Measurements from ENCODE around the gene SLC39A11.
"Not testable (repeated sequence)": the region's sequence is repeated elsewhere in the genome, so short reads cannot be mapped to it uniquely, and the experiment has no call there.

Gene SLC39A11

GRCh38 chr17:72837335-72837734 is 255.2 kb downstream of the SLC39A11 start:
- DNase-seq (ENCODE audit: low read depth in 2 of 2): no peak

- DNase-seq (ENCODE audit: low read depth in 2 of 2): no peak
Observed at GRCh38 chr17:72833128-72833765, 259.2 kb downstream of the SLC39A11 start.

GRCh38 chr17:72832306-72832705 is 260.2 kb downstream of the SLC39A11 start:
- no peak for DNase-seq (ENCODE audit: low read depth in 2 of 2)

GRCh38 chr17:72829883-72830282 is 262.6 kb downstream of the SLC39A11 start:
- DNase-seq (ENCODE audit: low read depth in 2 of 2): no peak

GRCh38 chr17:72826602-72827001 is 265.9 kb downstream of the SLC39A11 start:
- no peak for DNase-seq (ENCODE audit: low read depth in 2 of 2)

GRCh38 chr17:72826059-72826458 is 266.4 kb downstream of the SLC39A11 start:
- DNase-seq (ENCODE audit: low read depth in 2 of 2): not testable (repeated sequence)

- no peak for DNase-seq (ENCODE audit: low read depth in 2 of 2)
Observed at GRCh38 chr17:72825218-72825617, 267.3 kb downstream of the SLC39A11 start.

GRCh38 chr17:72824267-72824666 is 268.2 kb downstream of the SLC39A11 start:
- not testable (repeated sequence) for DNase-seq (ENCODE audit: low read depth in 2 of 2)

- DNase-seq (ENCODE audit: low read depth in 2 of 2): no peak
Observed at GRCh38 chr17:72822358-72823023, 270.0 kb downstream of the SLC39A11 start.

- DNase-seq (ENCODE audit: low read depth in 2 of 2): no peak
Observed at GRCh38 chr17:72816406-72816805, 276.1 kb downstream of the SLC39A11 start.

- DNase-seq (ENCODE audit: low read depth in 2 of 2): no peak
Observed at GRCh38 chr17:72813481-72813880, 279.0 kb downstream of the SLC39A11 start.

GRCh38 chr17:72812823-72813222 is 279.7 kb downstream of the SLC39A11 start:
- no peak for DNase-seq (ENCODE audit: low read depth in 2 of 2)

- no peak for DNase-seq (ENCODE audit: low read depth in 2 of 2)
Observed at GRCh38 chr17:72811976-72812687, 280.4 kb downstream of the SLC39A11 start.

- no peak for DNase-seq (ENCODE audit: low read depth in 2 of 2)
Observed at GRCh38 chr17:72810991-72811508, 281.4 kb downstream of the SLC39A11 start.

GRCh38 chr17:72806011-72806410 is 286.5 kb downstream of the SLC39A11 start:
- no peak for DNase-seq (ENCODE audit: low read depth in 2 of 2)

GRCh38 chr17:72804949-72805707 is 287.4 kb downstream of the SLC39A11 start:
- DNase-seq (ENCODE audit: low read depth in 2 of 2): no peak

GRCh38 chr17:72802726-72803125 is 289.8 kb downstream of the SLC39A11 start:
- DNase-seq (ENCODE audit: low read depth in 2 of 2): no peak

GRCh38 chr17:72797142-72797541 is 295.3 kb downstream of the SLC39A11 start:
- no peak for DNase-seq (ENCODE audit: low read depth in 2 of 2)

- DNase-seq (ENCODE audit: low read depth in 2 of 2): no peak
Observed at GRCh38 chr17:72795941-72796340, 296.5 kb downstream of the SLC39A11 start.

GRCh38 chr17:72794152-72794551 is 298.3 kb downstream of the SLC39A11 start:
- no peak for DNase-seq (ENCODE audit: low read depth in 2 of 2)

GRCh38 chr17:72792771-72793170 is 299.7 kb downstream of the SLC39A11 start:
- no peak for DNase-seq (ENCODE audit: low read depth in 2 of 2)

- DNase-seq (ENCODE audit: low read depth in 2 of 2): no peak
Observed at GRCh38 chr17:72790190-72790589, 302.3 kb downstream of the SLC39A11 start.
